GM21619 (cell line): ENCODE data around the gene RAPGEF1.
"Not testable (repeated sequence)": the region's sequence is repeated elsewhere in the genome, so short reads cannot be mapped to it uniquely, and the experiment has no call there.

Source experiments
- ATAC-seq: cut with Tn5 transposase; IDR thresholded peaks from one replicate; pipeline ENCODE4 v1.9.1; 2021; ENCODE audit not compliant: unreplicated experiment

Gene RAPGEF1

DNA sequence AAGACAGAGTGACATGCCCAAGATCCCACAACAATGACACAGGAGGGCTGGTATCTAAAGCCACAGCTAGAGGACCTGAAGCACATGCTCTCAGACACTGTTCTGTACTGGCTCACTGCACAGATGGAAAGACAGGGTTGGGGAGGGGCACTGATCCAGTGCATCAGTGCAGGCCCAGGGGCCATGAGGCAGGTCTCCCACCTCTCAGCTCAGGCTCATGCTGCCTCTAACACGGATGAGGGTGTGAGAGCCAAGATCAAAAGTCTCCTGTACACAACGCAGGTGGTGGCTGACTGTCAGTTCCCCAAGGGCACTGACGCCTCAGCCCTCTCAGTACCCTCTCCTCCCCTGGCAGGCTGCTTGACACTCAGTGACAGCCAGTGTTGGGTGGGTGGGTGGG, 10.9 kb downstream of the RAPGEF1 start:
- no peak for ATAC-seq

DNA sequence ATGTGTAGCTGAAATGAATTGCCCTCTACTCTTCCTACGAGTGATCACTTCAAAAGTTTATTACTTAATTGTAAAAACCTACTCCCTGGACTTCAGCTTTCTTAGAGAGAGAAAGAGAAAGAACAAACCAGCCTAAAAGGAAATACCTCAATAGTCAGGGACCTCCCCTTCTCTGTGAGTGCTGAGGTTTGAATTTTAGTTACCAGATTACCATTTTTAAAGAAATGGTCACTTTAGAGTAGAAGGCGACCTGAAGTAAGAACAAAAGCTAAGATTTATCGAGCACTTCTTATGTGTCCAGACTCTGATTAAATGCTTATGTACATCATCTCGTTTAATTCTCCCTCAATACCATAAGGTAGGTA, 11.3 kb downstream of the RAPGEF1 start:
- ATAC-seq, result no peak

DNA sequence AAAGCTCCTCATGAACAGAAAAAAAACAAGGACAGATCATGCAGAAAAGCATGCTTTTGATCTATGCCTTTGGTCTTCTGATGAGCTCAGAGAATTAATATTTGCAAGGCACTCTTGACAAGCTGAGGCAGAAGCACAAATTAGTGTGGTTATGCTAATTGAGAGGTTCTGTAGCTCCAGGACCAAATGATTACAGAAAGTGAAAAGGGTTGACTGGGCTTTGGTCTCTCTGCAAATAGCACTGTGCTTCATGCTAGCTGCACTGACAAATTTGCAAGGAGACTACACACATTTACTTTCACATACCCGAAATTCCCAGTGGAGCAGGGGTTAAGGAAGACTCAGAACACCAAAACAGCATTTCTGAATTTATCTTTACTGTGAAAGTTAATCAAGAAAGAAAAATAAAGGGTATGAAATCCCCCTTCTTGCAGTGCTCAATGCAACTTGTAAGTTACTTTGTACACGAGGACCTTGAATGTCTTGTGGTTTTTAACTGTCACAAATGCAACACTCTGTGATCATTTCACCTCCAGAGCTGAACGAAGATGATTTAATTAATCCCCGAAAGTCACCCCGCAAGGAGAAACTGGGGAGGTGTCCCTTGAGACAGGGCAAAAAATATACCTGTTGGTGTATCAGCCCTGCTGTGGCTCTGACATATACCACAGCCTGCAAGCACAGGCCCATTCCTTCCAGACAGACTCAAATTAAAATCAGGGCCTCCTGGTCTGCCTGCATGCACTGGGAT, 11.9 kb downstream of the RAPGEF1 start:
- ATAC-seq, result peak; percentile 27

DNA sequence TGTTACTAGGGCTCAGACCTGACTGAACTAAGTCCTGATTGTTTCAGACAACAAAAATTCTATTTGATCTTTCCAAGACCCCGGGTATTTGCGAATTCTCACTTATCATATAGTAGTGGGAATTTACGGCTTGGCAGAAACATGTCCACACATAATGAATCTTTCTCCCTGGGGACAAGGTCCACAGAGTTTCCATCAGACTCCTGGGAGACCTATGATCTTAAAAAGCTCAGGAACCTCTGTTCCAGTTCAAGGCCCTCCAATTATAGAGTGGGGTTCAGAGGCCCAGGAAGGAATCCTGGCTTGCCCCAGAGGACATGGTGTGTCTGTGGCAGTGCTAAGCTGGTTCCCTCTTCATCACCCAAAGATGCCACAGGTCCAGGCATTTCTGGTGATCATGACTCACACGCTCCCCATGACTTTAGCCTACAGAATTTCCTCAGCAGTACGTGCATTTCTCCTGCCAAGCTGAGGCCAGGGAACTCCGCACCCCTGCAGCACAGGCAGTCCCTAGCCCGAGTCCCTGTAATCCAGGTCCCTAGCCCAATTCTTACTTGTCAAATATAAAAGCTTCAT, 12.6 kb downstream of the RAPGEF1 start:
- ATAC-seq, result no peak

DNA sequence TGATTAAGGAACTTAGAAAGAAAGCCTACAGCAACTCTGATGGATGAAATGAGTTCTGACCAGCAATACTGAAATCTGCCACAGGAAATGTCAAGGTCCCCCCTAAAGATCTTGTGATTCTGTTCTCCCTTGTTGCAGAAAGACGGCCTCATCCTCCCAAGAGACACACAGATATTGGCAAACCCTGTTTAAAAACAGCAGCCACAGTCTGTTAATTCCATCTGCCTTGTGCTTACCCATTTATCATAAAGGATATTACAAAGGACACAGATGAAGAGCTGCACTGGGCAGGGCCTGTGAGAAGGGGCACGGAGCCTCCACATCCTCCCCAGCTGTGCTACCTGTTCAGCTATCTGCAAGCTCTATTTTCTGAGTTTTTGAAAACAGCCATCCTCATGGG, 15.2 kb downstream of the RAPGEF1 start:
- no peak for ATAC-seq

DNA sequence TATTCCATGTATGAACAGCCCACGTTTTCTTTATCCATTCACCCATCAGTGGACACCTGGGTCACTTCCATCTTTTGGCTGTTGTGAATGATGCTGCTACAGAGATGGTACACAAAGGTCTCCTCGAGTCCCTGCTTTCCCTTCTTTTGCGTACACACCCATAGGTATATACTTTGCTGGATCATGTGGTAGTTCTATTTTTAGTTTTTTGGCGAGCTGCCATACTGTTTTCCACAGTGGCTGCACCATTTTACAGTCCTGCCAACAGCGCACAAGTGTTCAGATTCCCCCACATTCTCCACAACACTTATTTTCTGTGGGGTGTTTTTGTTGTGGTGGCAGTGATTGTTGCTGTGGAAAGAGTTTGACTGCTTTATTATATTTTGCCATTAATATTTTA, 16.2 kb downstream of the RAPGEF1 start:
- ATAC-seq, result no peak

DNA sequence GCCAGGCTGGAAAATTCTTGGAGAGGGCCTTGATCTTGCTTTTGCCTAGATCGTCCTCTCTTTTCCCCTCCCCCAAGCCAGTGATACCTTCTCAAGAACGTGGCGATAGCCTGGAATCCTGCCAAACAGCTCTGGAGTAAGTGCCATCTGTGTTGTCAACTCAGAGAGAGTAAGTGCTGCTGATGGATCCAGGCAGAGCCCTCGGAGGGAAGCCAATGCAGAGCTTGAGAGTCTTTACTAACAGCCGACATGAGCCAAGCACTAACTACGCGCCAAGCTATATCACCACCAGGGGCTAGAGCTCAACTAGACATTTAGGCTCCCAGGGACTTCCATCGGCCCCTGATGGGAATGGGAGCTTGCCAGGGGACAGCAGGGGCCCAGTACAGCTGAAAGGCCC, 17.6 kb downstream of the RAPGEF1 start:
- ATAC-seq, result no peak

DNA sequence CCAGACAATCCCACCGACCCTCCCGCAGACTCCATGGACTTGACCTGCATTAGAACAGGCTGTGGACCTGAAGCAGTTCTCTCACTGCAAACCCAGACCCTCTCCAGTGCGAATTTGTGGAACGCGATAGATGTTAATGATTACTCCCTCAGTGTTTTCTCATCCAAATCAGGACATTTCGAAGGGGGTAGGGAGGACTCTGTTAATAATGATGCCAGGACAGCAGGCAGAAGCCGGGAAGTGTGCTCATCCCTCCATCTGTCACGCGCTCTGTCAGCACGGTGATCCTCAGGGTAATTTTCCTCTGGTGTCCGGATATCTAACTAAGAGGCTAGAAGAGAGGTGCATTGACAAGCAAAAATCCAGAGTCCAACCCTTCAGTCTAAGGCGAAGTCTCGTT, 18.8 kb downstream of the RAPGEF1 start:
- ATAC-seq, result no peak

DNA sequence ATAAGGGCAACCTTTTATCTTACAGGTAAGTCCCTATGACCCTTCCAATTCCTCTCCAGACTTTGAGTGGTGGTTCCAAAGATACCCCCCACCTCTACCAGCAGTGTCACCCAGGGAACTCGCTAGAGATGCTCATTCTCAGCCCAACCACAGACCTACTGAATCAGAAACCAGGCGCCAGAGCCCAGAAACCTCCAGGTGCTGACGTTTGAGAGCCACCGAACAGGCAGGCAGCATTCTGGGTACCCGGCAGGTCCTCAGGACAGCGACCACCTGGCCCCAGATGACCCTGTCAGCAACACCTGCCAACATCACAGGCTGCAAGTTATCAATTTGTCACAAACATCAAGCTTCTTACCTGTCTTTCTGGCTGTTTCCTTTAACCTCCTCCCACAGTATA, 19.5 kb downstream of the RAPGEF1 start:
- ATAC-seq, result peak; percentile 46

DNA sequence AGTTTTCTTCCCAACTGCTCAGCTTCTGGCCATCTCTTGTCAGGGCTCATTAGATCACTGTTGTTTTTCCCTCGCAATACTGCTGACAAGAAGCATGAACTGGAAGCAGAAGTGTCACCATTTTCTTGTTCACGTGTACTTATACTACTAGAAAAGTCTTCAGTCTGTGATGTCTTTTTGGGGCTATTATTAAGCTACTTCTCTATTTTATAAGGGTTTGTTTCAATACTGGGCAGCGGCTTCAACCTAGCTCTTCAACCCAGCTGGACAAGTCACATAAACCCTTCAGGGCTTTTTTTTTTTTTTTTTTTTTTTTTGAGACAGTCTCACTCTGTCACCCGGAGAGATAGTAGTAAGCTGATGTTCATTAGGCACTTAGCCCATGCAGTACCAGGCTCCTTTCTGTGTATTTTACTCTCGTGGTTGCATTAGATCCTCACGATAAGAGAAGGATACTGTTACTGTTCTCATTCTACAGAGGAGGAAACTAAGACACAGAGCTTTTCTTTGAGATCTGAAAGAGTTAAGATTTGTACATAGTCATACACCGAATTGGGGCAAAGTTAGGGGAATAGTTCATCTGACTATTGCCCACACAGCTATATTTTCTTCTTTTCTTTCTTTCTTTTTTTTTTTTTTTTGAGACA, 20.5 kb downstream of the RAPGEF1 start:
- ATAC-seq, result no peak

DNA sequence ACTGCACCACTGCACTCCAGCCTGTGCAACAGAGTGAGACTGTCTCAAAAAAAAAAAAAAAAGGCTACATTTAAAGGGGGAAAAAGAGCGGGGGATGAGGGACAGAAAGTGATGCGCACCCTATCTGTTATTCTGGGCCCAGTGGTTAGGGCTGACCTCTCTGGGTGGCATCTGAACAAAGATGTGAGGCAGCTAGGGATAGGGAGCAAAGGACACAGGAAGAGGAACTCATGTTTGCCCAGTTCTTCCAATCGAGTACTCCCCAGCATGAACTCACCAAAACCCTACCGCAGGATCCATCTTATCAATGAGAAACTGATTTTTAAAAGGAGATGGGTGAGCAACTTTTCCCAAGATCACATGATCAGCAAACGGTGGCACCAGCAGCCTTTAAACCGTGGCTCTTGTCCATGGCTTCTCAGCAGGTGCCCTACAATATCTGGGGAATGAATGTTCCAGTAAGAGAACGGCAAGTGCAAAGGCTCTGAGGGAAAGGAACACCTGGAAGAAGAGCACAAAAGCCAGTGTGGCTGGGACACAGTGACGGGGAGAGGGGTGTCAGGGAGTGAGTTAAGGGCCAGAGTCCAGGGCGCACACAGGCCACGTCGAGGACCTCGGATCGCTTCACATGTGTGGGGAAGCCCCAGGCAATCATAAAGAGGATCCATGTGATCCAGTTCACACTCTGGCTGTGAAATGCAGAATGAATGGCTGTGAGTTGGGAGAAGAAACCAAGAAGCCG, 22.0 kb downstream of the RAPGEF1 start:
- ATAC-seq, result no peak

DNA sequence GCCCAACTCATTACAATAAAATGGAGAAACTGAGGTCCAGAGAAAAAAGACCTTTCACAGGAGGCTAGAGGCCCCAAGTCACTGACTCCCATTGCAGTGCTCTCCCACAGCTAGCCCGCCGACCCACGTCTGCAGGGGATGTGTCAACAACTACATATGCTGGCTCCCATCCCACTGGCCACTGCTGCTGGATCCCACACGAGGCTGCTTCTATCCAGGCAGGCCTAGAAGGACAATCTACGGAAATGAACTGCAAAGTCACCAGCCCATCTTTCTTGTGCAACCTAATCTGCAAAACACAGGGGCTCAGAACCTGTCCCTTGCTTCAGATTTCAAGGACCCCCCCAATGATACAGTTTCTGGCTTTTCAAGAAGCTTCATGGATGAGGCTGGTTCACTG, 24.0 kb downstream of the RAPGEF1 start:
- ATAC-seq, result no peak

DNA sequence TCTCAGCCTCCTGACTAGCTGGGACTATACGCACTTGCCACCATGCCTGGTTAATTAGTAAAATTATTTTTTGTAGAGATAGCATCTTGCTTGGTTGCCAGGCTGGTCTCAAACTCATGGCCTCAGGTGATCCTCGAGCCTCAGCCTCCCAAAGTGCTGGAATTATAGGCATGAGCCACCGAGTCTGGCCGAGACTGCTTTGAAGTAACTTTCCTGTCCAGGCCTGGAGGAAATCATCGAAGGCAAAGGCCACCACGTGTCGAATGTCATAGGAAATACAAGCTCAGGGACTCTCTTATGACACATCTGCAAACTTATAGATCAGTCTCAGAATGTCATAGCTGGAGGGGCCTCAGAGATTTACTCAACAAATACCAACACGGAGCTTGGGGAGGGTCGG, 25.1 kb downstream of the RAPGEF1 start:
- no peak for ATAC-seq

DNA sequence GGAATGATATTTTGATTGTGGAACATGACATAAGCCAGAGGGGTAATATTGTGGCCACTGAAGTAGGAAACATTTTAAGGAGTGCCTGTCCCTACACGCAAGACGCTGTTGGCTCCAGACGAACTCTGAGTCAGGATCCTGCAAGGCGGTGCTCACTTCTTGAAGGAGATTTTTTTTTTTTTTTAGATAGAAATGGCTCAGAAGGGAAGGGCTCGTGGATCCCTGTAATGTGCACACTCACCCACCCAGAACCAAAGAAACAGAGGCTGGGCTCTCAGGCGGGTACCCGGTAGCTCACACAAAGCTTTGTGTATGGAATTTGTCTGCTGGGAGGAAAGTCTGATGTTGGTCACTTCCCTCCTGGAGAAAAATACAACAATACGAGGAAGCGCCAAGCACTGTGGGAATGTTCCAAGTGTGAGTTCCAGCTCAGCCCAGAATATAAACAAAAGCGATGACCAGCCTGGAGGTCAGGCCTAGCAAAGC, 25.7 kb downstream of the RAPGEF1 start:
- ATAC-seq, result no peak

DNA sequence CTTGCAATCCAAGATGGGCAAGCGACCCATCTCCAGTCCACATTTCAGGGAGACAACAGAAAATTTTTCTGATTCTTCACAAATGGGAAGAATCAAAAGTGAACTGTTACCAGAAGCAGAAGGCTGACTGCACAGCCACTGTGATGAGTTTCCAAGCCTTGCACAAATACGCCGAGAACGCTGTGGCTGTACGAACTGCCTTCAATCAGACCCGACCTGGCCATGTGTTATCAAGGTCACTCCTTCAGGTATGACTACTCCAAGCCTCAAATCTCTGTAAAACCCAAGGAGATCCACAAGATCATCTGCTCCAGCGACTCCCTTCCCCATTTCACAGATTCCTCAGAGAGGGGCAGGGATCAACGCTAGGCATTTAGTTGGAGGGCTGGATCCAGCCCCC, 26.9 kb downstream of the RAPGEF1 start:
- no peak for ATAC-seq

DNA sequence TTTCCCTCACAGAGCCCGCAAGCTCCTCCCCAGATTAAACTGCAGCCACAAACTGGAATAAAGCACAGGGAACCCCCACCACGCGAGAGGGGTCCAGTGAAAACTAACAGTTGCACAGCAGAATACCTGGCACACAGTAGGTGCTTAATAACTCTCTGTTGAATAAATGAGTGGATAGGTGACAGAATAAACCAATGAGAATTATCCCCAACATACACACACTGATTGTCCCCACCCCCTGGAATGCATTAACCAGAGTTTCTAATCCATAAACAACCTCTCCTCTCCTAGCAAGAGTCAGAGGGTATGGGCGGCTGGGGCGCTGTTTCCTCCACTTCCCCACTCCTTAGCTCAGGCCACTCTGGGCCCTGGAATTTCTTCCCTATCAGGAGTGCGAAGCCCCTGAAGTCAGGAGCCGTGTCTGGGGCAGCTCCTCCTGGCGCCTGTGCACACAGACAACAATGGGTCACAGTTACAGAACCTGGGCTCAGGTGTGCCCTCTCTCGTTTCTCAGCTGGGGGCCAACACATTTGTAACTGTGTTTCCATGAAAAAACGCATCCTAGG, 27.6 kb downstream of the RAPGEF1 start:
- ATAC-seq, result no peak

DNA sequence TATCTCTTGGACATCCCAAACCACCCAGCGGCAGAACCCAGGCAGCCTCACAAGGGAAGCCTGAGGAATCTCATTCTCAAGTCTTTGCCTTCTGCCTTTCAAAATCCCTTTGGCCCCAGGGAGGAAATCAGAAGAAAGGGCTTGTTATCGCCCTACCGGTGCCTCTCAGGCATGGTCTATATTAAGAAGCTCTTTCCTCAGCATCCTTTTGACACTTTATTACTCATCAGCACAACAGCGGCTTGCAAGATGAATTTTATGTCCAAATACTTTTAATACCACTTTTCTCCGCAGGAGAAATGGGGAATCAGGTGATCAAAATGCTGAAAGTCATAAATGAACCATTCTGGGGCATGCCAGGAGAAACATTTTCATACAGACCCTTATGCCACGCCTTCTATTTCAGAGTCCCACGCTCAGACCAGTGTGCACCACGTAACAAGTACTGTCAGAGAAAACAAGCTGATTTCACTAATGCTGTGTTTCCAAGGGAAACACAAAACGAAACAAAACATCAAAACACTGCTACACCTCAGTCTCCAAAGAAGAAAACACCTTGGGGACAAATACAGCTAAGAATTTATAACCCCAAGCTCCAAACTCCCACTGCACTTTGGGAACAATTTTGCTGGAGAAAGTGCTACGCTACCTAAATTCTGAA, 30.0 kb downstream of the RAPGEF1 start:
- peak; percentile 49 for ATAC-seq

DNA sequence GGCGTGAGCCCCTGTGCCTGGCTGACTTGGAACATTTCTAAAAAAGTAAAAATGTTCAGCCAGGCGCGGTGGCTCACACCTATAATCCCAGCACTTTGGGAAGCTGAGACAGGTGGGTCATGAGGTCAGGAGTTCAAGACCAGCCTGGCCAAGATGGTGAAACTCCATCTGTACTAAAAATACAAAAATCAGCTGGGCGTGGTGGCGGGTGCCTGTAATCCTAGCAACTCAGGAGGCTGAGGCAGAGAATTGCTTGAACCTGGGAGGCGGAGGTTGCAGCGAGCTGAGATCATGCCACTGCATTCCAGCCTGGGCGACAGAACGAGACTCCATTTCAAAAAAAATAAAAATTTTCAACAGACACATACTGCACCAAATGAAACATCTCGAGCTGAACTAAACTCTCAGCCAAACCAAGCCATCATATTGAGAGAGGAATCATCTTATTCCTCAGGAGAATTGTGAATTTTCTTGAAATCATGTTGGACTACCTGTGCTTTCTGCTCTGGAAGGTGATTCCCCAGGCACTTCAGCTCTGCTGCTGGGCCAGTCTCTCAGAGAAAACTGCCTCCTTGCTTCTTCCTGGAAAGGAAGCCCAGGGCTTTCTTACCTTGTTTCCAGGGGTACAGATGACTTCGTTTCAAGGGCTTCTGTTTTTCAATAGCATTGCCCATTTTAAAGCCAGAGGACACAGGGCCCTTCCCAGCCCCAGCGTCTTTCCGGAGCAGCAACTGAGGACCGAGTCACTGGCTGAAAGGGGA, 30.7 kb downstream of the RAPGEF1 start:
- not testable (repeated sequence) for ATAC-seq

DNA sequence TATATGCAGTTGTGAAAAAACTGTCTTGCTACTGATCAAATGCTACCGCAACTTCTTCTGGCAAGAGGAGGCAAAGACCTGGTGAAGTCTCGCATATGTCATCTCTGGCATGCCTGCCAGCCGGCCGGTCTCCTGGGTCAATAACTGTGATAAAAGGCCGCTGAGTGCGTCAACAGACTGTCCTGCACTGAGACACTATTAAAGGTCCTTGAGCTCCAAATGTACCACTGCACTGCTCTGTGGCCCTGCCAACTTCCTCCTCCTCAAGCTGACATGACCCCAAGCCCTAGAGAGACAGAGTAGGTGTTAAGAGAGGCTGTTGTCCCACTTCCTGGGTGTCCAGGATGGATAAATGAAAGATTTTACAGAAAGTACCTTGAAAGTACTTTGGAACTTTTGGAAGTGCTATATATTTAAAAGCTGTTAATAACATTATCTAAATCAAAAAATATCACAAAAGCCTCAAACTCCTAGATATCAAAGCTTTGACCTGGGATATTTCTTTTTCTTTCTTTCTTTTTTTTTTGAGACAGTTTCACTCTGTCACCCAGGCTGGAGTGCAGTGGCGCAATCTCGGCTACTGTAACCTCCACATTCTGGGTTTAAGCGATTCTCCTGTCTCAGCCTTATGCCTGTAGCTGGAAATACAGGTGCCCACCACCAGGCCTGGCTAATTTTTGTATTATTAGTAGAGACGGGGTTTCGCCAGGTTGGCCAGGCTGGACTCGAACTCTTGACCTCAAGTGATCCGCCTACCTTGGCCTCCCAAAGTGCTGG, 31.5 kb downstream of the RAPGEF1 start:
- ATAC-seq, result no peak
